HCT116 (cell line): ENCODE measurements around the gene DYNC2H1.

Source experiments
- ELF1 ChIP-seq: IDR thresholded peaks from 2 replicates; pipeline ENCODE4 v1.6.1; 2012; ENCODE audit warnings: low read depth, borderline replicate concordance
- POLR2A ChIP-seq: IDR thresholded peaks from 2 replicates; pipeline ENCODE4 v1.7.0; 2011; ENCODE audit warnings: borderline replicate concordance; ENCODE audit not compliant: insufficient read depth, insufficient read length; ENCODE audit errors: extremely low read depth
- POLR2AphosphoS5 ChIP-seq: IDR thresholded peaks from 2 replicates; pipeline ENCODE4 v1.6.1; 2011; ENCODE audit warnings: mild to moderate bottlenecking, low read depth, low read length, moderate library complexity
- RAD21 ChIP-seq: IDR thresholded peaks from 2 replicates; pipeline ENCODE4 v1.6.1; 2012; ENCODE audit warnings: low read depth, mild to moderate bottlenecking
- SIN3A ChIP-seq: IDR thresholded peaks from 2 replicates; pipeline ENCODE4 v1.6.1; 2012; ENCODE audit warnings: low read depth
- TF ChIP-seq, protein P1 (sequence below), 3 experiments: fragments of 200-600 bp in 1 of 3; sonication (generic) in 1 of 3; IDR thresholded peaks in 2 of 3; conservative IDR thresholded peaks in 1 of 3; 2 replicates each; pipeline ENCODE4 v1.5.1; 2012 to 2017; ENCODE audit warnings: low read depth in 2 of 3, low read length in 2 of 3, antibody characterized with exemption in 1 of 3, borderline replicate concordance in 1 of 3, control low read depth in 1 of 3, mild to moderate bottlenecking in 1 of 3, mixed read lengths in 1 of 3, mixed run types in 1 of 3, moderate library complexity in 1 of 3; ENCODE audit not compliant: insufficient read depth in 1 of 3
- TF ChIP-seq, protein P2 (sequence below): IDR thresholded peaks from 2 replicates; pipeline ENCODE4 v1.6.1; 2012

DNA sequence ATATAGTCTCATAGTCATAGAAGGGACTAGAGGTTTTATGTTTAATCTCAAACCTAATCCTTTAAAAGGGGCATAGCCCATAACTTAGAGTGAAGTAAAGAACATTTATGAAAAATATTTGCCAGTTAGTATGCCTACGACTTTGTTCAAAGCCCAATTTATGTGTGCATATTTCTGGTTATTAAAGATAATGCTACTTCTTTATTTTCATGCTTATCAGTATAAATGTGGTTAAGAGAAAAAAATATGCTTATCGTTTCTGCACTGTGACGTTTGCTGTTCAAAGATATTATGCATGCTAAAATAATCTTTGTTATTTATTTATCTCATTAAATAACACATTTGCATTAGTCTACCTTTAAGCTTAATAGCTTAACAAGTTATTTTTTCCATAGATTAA lies 343.9 kb downstream of the DYNC2H1 start:
- TF ChIP-seq POLR2A (no peak), RAD21 (no peak), ELF1 (no peak), POLR2AphosphoS5 (no peak), SIN3A (no peak)
- TF ChIP-seq, protein P1, sequence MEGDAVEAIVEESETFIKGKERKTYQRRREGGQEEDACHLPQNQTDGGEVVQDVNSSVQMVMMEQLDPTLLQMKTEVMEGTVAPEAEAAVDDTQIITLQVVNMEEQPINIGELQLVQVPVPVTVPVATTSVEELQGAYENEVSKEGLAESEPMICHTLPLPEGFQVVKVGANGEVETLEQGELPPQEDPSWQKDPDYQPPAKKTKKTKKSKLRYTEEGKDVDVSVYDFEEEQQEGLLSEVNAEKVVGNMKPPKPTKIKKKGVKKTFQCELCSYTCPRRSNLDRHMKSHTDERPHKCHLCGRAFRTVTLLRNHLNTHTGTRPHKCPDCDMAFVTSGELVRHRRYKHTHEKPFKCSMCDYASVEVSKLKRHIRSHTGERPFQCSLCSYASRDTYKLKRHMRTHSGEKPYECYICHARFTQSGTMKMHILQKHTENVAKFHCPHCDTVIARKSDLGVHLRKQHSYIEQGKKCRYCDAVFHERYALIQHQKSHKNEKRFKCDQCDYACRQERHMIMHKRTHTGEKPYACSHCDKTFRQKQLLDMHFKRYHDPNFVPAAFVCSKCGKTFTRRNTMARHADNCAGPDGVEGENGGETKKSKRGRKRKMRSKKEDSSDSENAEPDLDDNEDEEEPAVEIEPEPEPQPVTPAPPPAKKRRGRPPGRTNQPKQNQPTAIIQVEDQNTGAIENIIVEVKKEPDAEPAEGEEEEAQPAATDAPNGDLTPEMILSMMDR (IDR thresholded peaks at IDR 0.05 in 2 of 3, conservative IDR thresholded peaks at IDR 0.05 in 1 of 3; ENCODE audit: borderline replicate concordance in 1 of 3, insufficient read depth in 1 of 3, low read depth in 2 of 3, low read length in 2 of 3), result no peak
- TF ChIP-seq, protein P2, sequence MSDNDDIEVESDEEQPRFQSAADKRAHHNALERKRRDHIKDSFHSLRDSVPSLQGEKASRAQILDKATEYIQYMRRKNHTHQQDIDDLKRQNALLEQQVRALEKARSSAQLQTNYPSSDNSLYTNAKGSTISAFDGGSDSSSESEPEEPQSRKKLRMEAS, result no peak
